ENCODE data around the gene CBR1.

DNA sequence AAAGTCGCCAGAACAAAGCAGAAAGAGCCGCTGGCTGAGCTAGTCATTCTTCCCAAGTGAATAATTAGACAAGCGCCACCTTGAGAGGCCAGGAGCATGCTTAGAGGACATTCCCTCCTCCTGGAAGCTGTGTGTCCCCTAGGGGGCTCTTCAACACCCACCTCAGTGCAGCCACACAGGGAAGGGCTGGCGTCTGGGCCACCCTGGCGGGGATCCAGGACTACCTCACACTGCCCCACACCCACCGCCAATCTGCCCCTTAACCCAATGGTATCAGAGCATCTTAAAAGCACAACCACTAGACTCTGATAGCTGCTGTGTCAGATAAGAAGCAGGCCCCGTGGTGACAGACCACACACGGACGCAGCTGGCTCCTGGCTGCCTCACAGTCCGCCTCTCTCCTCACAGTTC, 34.4 kb upstream of the CBR1 start:
- TF ChIP-seq, protein P1, sequence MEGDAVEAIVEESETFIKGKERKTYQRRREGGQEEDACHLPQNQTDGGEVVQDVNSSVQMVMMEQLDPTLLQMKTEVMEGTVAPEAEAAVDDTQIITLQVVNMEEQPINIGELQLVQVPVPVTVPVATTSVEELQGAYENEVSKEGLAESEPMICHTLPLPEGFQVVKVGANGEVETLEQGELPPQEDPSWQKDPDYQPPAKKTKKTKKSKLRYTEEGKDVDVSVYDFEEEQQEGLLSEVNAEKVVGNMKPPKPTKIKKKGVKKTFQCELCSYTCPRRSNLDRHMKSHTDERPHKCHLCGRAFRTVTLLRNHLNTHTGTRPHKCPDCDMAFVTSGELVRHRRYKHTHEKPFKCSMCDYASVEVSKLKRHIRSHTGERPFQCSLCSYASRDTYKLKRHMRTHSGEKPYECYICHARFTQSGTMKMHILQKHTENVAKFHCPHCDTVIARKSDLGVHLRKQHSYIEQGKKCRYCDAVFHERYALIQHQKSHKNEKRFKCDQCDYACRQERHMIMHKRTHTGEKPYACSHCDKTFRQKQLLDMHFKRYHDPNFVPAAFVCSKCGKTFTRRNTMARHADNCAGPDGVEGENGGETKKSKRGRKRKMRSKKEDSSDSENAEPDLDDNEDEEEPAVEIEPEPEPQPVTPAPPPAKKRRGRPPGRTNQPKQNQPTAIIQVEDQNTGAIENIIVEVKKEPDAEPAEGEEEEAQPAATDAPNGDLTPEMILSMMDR (IDR thresholded peaks at IDR 0.05; ENCODE audit: poor library complexity, severe bottlenecking), result no peak
- TF ChIP-seq RAD21 (conservative IDR thresholded peaks at IDR 0.05) (no peak), EZH2 (IDR thresholded peaks at IDR 0.05; ENCODE audit: borderline replicate concordance, insufficient read depth, low read length, poor library complexity, severe bottlenecking) (no peak)
